Endothelial cell (in vitro differentiated cells): Measurements from ENCODE around the gene ASXL2. TPM values are rescaled to one million over a fixed set of nuclear protein-coding genes. Genes with fewer than 3 reads are reported as not detected.

ENCODE experiments used
- DNase-seq: peaks from one replicate; pipeline ENCODE4 v3.0.0; 2021; ENCODE audit warnings: low spot score
- H3K27ac Mint-ChIP-seq: one replicate; pipeline ENCODE4 v1.8.0; 2021; ENCODE audit warnings: mixed read lengths, inconsistent platforms; ENCODE audit not compliant: unreplicated experiment
- H3K27me3 Mint-ChIP-seq: one replicate; pipeline ENCODE4 v1.8.0; 2021; ENCODE audit warnings: mild to moderate bottlenecking, moderate library complexity, mixed read lengths, inconsistent platforms; ENCODE audit not compliant: unreplicated experiment
- H3K36me3 Mint-ChIP-seq: one replicate; pipeline ENCODE4 v1.8.0; 2021; ENCODE audit warnings: mild to moderate bottlenecking, low read depth, mixed read lengths, inconsistent platforms; ENCODE audit not compliant: unreplicated experiment
- H3K4me1 Mint-ChIP-seq: one replicate; pipeline ENCODE4 v1.8.0; 2021; ENCODE audit warnings: mild to moderate bottlenecking, mixed read lengths, inconsistent platforms; ENCODE audit not compliant: unreplicated experiment
- H3K4me3 Mint-ChIP-seq: one replicate; pipeline ENCODE4 v1.8.0; 2021; ENCODE audit warnings: mild to moderate bottlenecking, mixed read lengths, inconsistent platforms; ENCODE audit not compliant: unreplicated experiment
- H3K9me3 Mint-ChIP-seq: one replicate; pipeline ENCODE4 v1.8.0; 2021; ENCODE audit warnings: mixed read lengths, inconsistent platforms; ENCODE audit not compliant: unreplicated experiment
- CTCF ChIP-seq: fragments of 200-600 bp; sonication (generic); IDR thresholded peaks from one replicate; pipeline ENCODE4 v1.5.0; 2021; ENCODE audit warnings: antibody characterized with exemption; ENCODE audit not compliant: unreplicated experiment
- total RNA-seq: library from RNA; stranded (reverse); fragmentation: NEBNext Ultra II Directional; extraction: Animal tissue kit (Norgen Biotek cat#: 25700); gene quantifications from one replicate; pipeline ENCODE4 v1.2.1, GENCODE V29; 2021; ENCODE audit not compliant: unreplicated experiment

Gene ASXL2
- total RNA-seq, 1 donor from 2014 or later: 33.4 TPM

- DNase-seq: no peak
- Mint-ChIP-seq H3K4me1 (no peaks in the 10 kb centered on the region), H3K27ac (no peak overlapping the region), H3K4me3 (no peak overlapping the region), H3K9me3 (no peaks in the 10 kb centered on the region), H3K27me3 (peaks cover 2% of the 10 kb centered on the region), H3K36me3 (peaks cover 9% of the 10 kb centered on the region)
- no peak for TF ChIP-seq CTCF
Measured at GRCh38 chr2:25809646-25810045, 68.6 kb downstream of the ASXL2 start.

- no peak overlapping the region for H3K4me3 Mint-ChIP-seq
- no peaks in the 10 kb centered on the region for H3K9me3 Mint-ChIP-seq
- no peak for DNase-seq
- no peaks in the 10 kb centered on the region for H3K4me1 Mint-ChIP-seq
- peaks cover 2% of the 10 kb centered on the region for H3K27me3 Mint-ChIP-seq
- no peak overlapping the region for H3K27ac Mint-ChIP-seq
- no peak for TF ChIP-seq CTCF
- H3K36me3 Mint-ChIP-seq: peaks cover 22% of the 10 kb centered on the region
Measured at GRCh38 chr2:25808006-25808383, 70.3 kb downstream of the ASXL2 start.

- H3K27me3 Mint-ChIP-seq: peaks cover 2% of the 10 kb centered on the region
- H3K27ac Mint-ChIP-seq: no peak overlapping the region
- no peaks in the 10 kb centered on the region for H3K4me1 Mint-ChIP-seq
- no peak for DNase-seq
- TF ChIP-seq CTCF: no peak
- peaks cover 23% of the 10 kb centered on the region for H3K36me3 Mint-ChIP-seq
- H3K4me3 Mint-ChIP-seq: no peak overlapping the region
- no peaks in the 10 kb centered on the region for H3K9me3 Mint-ChIP-seq
Measured at GRCh38 chr2:25806941-25807340, 71.3 kb downstream of the ASXL2 start.

DNA sequence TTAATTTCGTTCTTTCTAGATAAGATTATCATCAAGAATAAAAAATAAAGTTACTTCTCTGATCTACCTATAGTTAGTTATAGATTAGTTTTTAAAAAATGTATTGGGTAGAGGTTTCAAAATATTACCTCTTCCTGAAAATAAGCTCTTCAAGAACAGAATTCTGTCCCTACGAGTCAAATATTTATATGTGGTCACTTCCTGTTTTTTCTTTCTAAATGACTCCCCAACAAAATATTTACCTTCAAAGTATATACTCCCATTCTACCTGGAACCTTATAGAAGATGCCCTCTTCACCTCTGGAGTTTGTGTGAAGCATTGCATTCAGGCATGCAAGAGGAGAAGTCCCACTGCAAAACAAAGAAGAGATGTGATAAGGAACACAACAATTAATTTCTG, 72.3 kb downstream of the ASXL2 start:
- H3K36me3 Mint-ChIP-seq: peaks cover 23% of the 10 kb centered on the region
- no peak overlapping the region for H3K27ac Mint-ChIP-seq
- peaks cover 2% of the 10 kb centered on the region for H3K27me3 Mint-ChIP-seq
- no peak for TF ChIP-seq CTCF
- no peaks in the 10 kb centered on the region for H3K9me3 Mint-ChIP-seq
- DNase-seq: no peak
- H3K4me1 Mint-ChIP-seq: no peaks in the 10 kb centered on the region
- no peak overlapping the region for H3K4me3 Mint-ChIP-seq

GRCh38 chr2:25804338-25804737, 73.9 kb downstream of the ASXL2 start:
- Mint-ChIP-seq H3K36me3 (peaks cover 14% of the 10 kb centered on the region), H3K4me1 (no peaks in the 10 kb centered on the region)

More at GRCh38 chr2:25804338-25804737, 73.9 kb downstream of the ASXL2 start:
- no peak for DNase-seq
- Mint-ChIP-seq H3K9me3 (no peaks in the 10 kb centered on the region), H3K27ac (no peak overlapping the region), H3K4me3 (no peak overlapping the region), H3K27me3 (peaks cover 2% of the 10 kb centered on the region)
- no peak for TF ChIP-seq CTCF
